Measurements from ENCODE around the gene MAPRE3.

DNA sequence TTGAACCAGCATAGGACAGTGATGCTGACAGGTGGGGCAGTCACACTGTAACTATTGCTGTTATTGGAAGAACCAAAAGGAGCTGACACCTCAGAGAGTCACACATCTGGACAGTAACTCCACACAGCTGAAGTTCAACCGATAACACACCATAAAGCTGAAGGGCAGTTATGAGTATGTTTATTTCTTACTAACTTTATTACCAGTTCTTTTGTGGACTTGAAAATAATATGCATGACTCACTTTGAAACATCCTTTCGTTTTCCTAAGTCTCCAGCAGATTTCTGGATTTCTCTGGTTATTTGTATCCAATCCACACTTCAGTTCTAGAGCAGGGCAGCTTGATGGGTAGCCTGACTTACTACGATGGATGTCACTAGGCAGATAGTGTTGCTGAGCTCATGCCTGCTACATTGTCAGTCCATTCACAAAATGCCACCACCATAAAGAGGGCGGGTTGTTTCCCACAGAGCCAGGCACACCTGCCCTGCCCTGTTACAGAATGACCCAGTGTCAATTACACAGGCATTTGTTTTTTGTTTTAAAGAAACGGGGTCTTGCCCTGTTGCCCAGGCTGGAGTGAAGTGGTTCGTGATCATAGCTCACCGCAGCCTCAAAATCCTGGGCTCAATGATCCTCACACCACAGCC lies 72.7 kb downstream of the MAPRE3 start:
- TF ChIP-seq, protein P1, sequence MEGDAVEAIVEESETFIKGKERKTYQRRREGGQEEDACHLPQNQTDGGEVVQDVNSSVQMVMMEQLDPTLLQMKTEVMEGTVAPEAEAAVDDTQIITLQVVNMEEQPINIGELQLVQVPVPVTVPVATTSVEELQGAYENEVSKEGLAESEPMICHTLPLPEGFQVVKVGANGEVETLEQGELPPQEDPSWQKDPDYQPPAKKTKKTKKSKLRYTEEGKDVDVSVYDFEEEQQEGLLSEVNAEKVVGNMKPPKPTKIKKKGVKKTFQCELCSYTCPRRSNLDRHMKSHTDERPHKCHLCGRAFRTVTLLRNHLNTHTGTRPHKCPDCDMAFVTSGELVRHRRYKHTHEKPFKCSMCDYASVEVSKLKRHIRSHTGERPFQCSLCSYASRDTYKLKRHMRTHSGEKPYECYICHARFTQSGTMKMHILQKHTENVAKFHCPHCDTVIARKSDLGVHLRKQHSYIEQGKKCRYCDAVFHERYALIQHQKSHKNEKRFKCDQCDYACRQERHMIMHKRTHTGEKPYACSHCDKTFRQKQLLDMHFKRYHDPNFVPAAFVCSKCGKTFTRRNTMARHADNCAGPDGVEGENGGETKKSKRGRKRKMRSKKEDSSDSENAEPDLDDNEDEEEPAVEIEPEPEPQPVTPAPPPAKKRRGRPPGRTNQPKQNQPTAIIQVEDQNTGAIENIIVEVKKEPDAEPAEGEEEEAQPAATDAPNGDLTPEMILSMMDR (IDR thresholded peaks at IDR 0.05; ENCODE audit: insufficient read depth, low read depth, low read length), result no peak
- TF ChIP-seq EZH2 (IDR thresholded peaks at IDR 0.05; ENCODE audit: insufficient read depth, low read length), result no peak
